ENCODE measurements around the gene CANX.

CANX gene

DNA sequence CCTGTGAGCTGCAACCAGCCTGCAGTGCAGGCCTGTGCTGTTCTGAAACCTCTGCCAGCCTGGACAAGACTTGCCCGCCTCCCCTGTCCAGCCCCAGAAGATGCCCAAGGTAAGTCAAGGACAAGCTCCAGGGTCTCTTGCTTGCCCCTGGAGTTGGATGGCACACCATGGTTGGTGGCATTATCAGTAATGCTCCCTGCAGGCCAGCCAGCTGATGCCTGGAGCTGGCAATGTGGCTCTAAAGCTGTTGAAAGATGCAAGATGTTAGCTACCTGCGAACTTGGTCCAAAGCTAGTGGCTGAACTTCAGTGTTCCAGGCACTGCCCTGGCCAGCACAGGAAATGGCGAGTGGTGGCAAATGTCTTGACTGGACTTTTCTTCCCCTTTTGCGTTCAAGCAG is 81.1 kb downstream of the CANX start:
- no peak for DNase-seq

DNA sequence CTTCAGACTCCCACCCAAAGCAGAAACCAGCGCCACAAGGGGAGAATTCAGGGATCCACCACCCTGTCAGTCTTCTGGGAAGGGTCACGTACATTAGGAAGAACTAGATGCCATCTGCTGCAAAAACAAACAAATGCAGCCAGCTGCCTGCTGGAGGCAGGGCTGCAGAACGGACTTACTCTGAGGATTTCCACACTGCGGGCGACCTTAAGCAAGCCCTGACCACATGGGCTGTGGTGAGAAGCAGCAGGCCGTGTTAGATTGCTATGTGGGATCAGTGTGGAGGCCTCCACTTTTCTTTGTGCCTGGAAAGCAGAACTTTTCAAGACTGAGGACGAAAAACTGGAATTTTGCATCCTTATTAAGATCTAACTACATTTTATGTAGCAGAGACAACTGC is 81.6 kb downstream of the CANX start:
- DNase-seq, result no peak
